RWPE2 (cell line): Measurements from ENCODE around the gene B4GALT2.

Experiments
- ATAC-seq: fragments of 200-7000 bp; cut with Tn5 transposase; 3 replicates; pipeline ENCODE4 v1.9.1; 2021; ENCODE audit warnings: low read depth
- DNase-seq: peaks from one replicate; pipeline ENCODE4 v3.0.0-alpha.2; 2020; ENCODE audit warnings: low spot score
- H3K27ac ChIP-seq: fragments of 450-650 bp; 2 replicates; pipeline ENCODE4 v1.5.1; 2017; ENCODE audit warnings: mild to moderate bottlenecking; ENCODE audit not compliant: poor library complexity, severe bottlenecking
- H3K27me3 ChIP-seq: fragments of 250-450 bp; sonication (Bioruptor Pico); 2 replicates; pipeline ENCODE4 v1.5.1; 2021; ENCODE audit warnings: mild to moderate bottlenecking, moderate library complexity; ENCODE audit not compliant: insufficient read depth, poor library complexity, severe bottlenecking
- H3K36me3 ChIP-seq: fragments of 250-450 bp; sonication (Bioruptor Pico); 2 replicates; pipeline ENCODE4 v1.5.1; 2020; ENCODE audit warnings: low read depth, mild to moderate bottlenecking, moderate library complexity
- H3K4me1 ChIP-seq: fragments of 250-450 bp; sonication (Bioruptor Pico); 2 replicates; pipeline ENCODE4 v1.5.1; 2021; ENCODE audit warnings: mild to moderate bottlenecking, moderate library complexity; ENCODE audit not compliant: insufficient read depth, poor library complexity, severe bottlenecking
- H3K4me3 ChIP-seq: fragments of 250-450 bp; sonication (Bioruptor Pico); 2 replicates; pipeline ENCODE4 v1.5.1; 2021; ENCODE audit warnings: mild to moderate bottlenecking, moderate library complexity; ENCODE audit not compliant: severe bottlenecking
- H3K9me3 ChIP-seq: fragments of 250-450 bp; sonication (Bioruptor Pico); 2 replicates; pipeline ENCODE4 v1.5.1; 2021; ENCODE audit warnings: mild to moderate bottlenecking, moderate library complexity; ENCODE audit not compliant: severe bottlenecking
- TF ChIP-seq, protein P1 (sequence below): fragments of 450-650 bp; IDR thresholded peaks from one replicate; pipeline ENCODE4 v1.5.1; 2017; ENCODE audit warnings: mild to moderate bottlenecking, moderate library complexity; ENCODE audit not compliant: poor library complexity, severe bottlenecking

The B4GALT2 gene

DNA sequence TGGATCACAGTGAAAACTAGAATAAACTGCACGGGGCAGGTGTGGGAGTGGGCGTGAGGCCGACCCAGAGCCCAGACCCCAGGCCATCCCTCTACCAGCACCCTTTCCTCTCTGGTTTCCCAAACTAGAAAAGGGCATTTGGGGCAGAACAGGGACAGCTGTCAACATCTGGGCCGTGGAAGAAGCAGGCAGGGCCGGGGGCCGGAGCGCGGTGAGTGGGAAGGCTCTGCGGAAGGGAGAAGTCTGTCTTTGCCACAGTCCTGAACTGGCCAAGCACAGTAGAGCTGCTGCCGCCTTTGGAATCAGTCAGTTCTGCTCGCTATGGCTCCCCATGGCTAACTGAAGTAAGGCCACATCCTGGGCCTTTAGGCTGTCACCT, 19.0 kb downstream of the B4GALT2 start:
- ATAC-seq (no peak), DNase-seq (no peak)
- Histone ChIP-seq H3K27me3 (no peaks in the 10 kb centered on the region), H3K4me3 (no peak overlapping the region), H3K27ac (no peak overlapping the region), H3K4me1 (no peaks in the 10 kb centered on the region), H3K9me3 (no peaks in the 10 kb centered on the region), H3K36me3 (no peaks in the 10 kb centered on the region)
- TF ChIP-seq, protein P1, sequence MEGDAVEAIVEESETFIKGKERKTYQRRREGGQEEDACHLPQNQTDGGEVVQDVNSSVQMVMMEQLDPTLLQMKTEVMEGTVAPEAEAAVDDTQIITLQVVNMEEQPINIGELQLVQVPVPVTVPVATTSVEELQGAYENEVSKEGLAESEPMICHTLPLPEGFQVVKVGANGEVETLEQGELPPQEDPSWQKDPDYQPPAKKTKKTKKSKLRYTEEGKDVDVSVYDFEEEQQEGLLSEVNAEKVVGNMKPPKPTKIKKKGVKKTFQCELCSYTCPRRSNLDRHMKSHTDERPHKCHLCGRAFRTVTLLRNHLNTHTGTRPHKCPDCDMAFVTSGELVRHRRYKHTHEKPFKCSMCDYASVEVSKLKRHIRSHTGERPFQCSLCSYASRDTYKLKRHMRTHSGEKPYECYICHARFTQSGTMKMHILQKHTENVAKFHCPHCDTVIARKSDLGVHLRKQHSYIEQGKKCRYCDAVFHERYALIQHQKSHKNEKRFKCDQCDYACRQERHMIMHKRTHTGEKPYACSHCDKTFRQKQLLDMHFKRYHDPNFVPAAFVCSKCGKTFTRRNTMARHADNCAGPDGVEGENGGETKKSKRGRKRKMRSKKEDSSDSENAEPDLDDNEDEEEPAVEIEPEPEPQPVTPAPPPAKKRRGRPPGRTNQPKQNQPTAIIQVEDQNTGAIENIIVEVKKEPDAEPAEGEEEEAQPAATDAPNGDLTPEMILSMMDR = no peak

DNA sequence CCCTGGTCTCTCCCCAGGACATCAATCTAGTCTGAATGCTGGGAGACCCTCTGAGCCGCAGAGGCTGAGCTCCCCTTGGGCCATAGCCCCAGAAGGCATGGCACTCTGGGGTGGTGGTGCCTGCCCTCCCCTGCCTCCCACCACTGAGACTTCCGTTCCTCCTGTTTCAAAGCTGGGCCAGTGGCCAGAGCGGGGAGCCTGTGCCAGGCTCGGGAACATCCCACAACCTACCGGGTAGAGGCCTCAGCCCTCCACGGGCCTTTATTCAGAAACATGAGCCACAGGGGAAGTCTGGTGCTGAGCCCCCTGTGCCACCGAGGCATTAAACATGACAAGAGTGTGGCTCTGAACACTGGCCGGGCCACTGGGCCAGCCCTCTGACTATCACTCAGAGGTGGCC, 20.4 kb downstream of the B4GALT2 start:
- H3K27ac ChIP-seq = no peak overlapping the region
- H3K36me3 ChIP-seq = peaks cover 2% of the 10 kb centered on the region; the same call in 1 of the 2 replicates
- TF ChIP-seq, protein P1 = no peak
- ATAC-seq (no peak), DNase-seq (no peak)
- H3K4me3 ChIP-seq = no peak overlapping the region
- H3K9me3 ChIP-seq = no peaks in the 10 kb centered on the region
- no peaks in the 10 kb centered on the region for H3K27me3 ChIP-seq
- H3K4me1 ChIP-seq = no peaks in the 10 kb centered on the region

DNA sequence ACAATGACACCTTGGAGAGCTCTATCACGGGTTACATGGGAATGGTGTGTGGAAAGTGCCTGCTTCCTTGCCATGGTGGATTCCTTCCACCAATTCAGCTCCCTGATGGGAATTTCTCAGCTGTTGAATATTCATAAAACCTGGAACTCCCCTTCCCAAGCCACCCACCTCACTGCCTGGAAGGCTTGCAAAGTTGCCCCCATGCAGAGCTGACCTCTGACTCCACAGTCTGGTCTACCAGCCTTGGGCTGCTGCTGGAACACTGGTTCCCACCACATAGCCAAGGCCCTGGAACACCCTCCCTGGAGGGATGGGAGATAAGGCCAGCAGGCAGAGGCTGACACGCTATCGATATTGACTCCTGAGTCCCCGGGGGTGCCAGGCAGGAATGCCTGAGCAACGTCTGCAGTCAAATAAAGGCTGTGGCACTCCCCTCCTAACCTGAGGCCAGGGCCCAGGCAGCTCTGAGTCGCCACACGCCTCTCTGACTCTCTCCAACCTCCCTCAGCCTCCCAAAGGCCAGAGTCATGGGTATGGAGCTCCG, 21.2 kb downstream of the B4GALT2 start:
- ATAC-seq (no peak), DNase-seq (no peak)
- Histone ChIP-seq H3K9me3 (no peaks in the 10 kb centered on the region), H3K27ac (no peak overlapping the region), H3K36me3 (peaks cover 8% of the 10 kb centered on the region; the same call in 1 of the 2 replicates), H3K4me1 (no peaks in the 10 kb centered on the region), H3K27me3 (no peaks in the 10 kb centered on the region), H3K4me3 (no peak overlapping the region)
- TF ChIP-seq, protein P1 = no peak

DNA sequence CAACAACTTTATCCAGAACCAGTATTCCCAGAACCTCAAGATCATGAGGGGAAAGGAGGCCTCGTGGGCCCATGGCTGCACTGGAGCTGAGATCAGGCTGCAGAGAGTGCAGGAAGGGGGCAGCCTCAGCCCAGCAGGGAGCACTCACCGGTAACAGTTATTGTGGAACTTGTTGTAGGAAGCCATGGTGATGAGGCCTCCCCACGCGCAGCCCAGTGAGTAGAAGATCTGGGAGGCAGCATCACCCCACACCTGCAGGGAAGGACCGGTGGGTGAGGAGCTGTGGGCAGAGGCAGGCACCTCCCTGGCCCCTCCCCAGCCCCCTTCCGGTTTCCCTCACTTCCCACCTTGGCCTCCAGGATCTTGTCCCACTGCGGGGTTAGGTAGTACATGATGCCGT, 23.2 kb downstream of the B4GALT2 start:
- Histone ChIP-seq H3K4me1 (no peaks in the 10 kb centered on the region), H3K9me3 (no peaks in the 10 kb centered on the region), H3K4me3 (no peak overlapping the region), H3K27me3 (no peaks in the 10 kb centered on the region), H3K36me3 (peaks cover 13% of the 10 kb centered on the region; the same call in 1 of the 2 replicates), H3K27ac (no peak overlapping the region)
- ATAC-seq (no peak), DNase-seq (no peak)
- TF ChIP-seq, protein P1 = no peak

DNA sequence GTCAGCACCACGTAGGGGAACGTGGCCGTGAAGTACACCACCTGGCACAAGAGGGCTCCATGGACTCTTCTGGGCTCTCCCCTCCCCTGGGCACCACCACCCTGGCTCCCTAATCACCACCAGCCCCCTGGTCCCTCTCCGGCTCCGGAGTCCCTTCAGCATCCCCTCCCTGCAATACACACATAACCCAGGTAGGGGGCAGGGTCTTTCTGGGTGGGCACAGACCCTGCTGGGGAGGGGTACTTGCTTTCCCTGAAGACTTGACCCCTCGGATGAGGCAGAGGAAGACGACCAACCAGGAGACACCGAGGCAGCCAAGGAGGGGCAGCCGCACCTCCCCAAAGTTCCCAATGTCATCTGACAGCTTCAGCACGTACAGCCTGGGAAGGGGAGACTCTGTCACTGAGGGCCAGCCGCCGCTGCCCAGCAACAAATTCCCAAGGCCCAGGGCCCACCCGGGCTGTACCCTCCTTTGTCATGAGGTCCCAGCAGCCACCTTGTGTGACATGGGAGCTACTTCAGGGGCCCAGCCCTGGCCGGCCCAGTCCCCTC, 23.7 kb downstream of the B4GALT2 start:
- H3K36me3 ChIP-seq = peaks cover 13% of the 10 kb centered on the region; the same call in 1 of the 2 replicates

More for the DNA sequence above, 23.7 kb downstream of the B4GALT2 start:
- no peak overlapping the region for H3K4me3 ChIP-seq
- DNase-seq (no peak), ATAC-seq (no peak)
- no peak overlapping the region for H3K27ac ChIP-seq
- H3K4me1 ChIP-seq = no peaks in the 10 kb centered on the region
- H3K27me3 ChIP-seq = no peaks in the 10 kb centered on the region
- H3K9me3 ChIP-seq = no peaks in the 10 kb centered on the region
- TF ChIP-seq, protein P1 = no peak
